Suppressor macrophage (primary cell): ENCODE data around the gene RXRG.
"Not testable (repeated sequence)": the region's sequence is repeated elsewhere in the genome, so short reads cannot be mapped to it uniquely, and the experiment has no call there.

Source experiments
- DNase-seq, 4 experiments: peaks; one replicate each; pipeline ENCODE4 v3.0.0-alpha.2; 2020 to 2022
- total RNA-seq, 17 experiments: gene quantifications; one replicate each; lab custom pipeline; 2026; ENCODE audit warnings: mixed read lengths in 6 of 17, inconsistent platforms in 3 of 17; lab: John Stamatoyannopoulos, UW

RXRG gene
- total RNA-seq, result 0 to 1.4 (median 0) reads per million in 17 experiments

DNA sequence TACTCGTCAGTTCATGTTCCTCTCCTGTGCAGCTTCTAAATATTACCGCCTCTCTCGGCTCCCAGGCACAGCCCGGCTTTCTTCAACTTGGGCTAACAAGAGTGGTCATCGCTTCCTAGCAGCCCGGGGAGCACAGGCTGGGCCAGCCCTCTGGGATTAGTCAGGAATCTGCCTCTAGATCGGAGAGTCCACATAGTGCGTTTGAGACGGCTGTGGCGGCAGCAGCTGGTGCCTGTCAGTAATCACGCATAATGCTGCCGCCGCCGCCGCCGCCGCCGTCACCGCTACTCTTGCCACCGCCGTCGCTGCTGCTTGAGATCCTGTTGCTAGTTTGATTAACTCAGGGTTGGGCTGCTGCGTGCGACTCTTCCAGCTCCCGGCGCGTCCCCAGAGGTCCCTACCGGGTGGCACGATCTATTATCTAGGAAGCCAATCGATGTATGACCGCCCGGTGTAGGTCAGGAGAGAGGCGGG, at the start of gene RXRG:
TSS of gene RXRG (minus strand) at position 230 of the 474 bp plus-strand sequence. CDS start 233 bp downstream, outside the sequence.
- DNase-seq, result peak in 1 of 4 experiments; percentile 13

DNA sequence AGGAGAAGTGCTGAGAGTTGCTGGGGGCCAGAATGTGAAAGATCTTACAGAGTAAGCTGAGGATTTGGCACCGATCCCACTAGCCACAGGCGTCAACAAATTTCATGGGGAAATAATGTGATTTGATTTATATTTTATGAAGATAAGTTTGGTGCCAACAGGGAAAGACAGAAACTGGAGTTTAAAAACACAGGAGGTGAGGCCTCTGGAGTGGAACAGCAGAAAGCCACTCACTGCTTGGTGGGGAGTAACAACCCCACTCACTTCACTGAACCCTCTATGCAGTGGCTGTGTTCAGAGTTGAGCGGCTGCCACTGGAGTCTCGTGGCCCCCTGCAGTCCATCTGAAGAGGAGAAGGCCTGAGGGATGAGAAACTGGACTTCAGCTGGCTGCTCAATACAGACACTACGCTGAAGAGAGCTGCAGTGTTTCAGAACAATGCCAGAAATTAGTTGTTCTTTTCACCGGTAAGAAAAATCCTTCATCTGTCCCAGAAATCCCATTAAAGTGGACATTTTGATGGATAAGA, 48.0 kb upstream of the RXRG start:
- no peak for DNase-seq

DNA sequence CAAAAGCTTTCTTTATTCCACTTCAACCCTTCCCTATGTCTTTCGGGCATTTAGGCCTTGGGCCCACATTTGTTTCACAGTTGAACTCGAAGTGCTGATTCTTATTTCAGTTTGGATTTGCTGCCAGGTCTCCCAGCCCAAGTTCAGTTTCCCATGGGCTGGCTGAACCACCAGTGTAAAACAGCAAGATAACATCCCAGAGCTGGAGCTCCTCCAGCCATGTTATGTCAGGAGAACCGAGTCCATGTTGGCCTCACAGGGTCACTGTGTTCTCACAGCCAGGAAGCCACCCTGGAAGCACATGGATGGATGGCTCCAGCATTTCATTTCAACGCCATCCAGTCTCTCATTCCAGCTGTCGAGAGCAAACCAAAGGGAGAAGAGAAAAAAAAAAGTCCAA, 45.2 kb upstream of the RXRG start:
- DNase-seq, result no peak

DNA sequence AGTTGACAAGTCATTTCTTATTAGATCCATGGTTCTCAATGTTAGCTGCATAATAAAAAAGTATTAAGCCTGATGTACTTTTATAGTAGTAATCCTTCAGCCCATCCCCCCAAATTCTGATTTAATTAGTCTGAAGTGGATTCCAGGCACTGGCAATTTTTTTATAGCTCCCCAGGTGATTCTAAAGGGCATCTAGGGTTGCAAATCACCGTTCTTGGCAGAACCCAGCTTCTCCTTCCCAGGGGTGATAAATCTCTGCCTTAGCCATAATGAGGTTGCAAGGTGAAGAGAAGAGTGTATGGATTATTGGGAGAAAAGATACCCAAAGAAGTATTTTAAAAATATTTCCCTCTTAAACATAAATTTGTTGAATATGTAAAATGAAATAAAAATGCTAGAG, 43.0 kb upstream of the RXRG start:
- no peak for DNase-seq

- DNase-seq, result no peak
Observed at GRCh38 chr1:165486663-165487062, 41.7 kb upstream of the RXRG start.

DNA sequence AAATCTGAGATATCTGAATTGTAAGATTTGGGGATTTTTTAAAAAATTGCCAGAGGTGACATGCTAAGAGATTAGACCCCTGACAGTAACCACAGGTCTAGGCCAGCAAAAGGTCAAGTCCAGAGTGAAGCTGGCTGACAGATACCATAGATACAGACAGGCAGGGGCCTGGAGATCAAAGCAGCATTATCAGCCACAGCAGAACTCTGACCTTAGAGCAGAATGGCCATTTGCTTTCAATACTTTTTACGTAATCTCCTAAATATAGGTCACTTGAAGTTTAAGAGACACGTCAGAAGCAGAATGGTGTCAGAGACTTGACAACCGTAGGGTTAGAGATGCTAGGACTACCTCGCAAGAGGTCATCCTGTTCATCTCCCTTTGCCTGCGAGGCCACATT, 40.8 kb upstream of the RXRG start:
- DNase-seq, result no peak

DNA sequence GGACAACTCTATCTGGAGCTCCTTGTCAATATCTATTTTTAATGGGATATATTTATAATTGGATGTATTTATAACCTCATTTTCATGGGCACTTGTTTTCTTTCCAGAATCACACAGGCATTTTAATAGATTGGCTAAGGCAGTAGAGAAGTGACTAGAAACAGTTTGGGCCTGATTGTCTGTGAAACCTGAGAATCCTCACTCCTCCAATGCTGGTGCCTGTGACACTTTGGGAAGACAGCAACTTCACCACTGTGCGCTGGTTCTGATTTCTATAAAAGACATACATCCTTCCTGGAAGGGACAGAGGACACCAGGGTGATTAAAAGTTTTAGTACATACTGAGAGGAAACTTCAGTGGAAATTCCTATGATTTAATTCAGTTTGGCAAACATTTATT, 39.6 kb upstream of the RXRG start:
- no peak for DNase-seq

GRCh38 chr1:165483412-165483811, 38.5 kb upstream of the RXRG start:
- DNase-seq, result no peak

- DNase-seq, result peak; percentile 30 to 62 (median 60)
Observed at GRCh38 chr1:165481820-165482532, 37.0 kb upstream of the RXRG start.

GRCh38 chr1:165476776-165477175, 31.9 kb upstream of the RXRG start:
- no peak for DNase-seq

DNA sequence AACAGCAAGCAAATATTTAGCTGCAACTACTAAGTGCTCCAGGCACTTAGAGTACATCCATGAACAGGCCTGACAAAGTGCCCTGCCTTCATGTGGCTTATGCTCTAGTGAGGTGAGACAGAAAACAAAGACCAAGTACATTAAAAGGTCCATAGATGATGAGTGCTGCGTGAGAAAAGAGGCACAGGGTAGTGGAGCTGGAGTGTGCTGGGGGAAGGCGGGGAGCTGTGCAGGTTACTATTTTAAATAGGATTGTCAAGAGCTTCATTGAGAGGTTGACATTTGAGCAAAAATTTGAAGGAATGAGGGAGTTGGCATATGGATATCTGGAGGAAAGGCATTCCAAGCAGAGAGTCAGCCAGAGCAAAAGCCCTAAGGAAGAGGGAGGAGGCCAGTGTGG, 29.3 kb upstream of the RXRG start:
- DNase-seq, result no peak

DNA sequence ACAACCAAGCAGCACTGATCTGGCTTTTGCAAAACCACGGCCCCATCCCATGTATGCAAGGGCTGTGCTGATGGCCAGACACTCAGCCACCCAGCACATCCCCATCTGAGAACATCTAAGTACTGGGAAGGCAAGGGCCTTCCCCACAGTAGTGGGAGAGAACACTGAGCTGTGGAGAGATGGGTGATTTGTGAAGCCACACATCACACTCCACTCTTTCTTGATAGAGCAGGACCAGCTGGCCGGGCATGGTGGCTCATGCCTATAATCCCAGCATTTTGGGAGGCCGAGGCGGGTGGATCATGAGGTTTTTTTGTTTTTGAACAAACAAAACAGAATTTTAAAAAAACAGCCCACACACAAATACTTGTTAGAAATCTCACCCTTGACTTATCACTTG, 28.2 kb upstream of the RXRG start:
- no peak for DNase-seq

GRCh38 chr1:165468726-165469249, 23.9 kb upstream of the RXRG start:
- no peak for DNase-seq

- DNase-seq, result no peak
Observed at GRCh38 chr1:165468253-165468652, 23.3 kb upstream of the RXRG start.

- DNase-seq, result no peak
Observed at GRCh38 chr1:165467706-165468105, 22.8 kb upstream of the RXRG start.

GRCh38 chr1:165463978-165464377, 19.1 kb upstream of the RXRG start:
- DNase-seq, result no peak

- not testable (repeated sequence) for DNase-seq
Observed at GRCh38 chr1:165459683-165460082, 14.8 kb upstream of the RXRG start.

DNA sequence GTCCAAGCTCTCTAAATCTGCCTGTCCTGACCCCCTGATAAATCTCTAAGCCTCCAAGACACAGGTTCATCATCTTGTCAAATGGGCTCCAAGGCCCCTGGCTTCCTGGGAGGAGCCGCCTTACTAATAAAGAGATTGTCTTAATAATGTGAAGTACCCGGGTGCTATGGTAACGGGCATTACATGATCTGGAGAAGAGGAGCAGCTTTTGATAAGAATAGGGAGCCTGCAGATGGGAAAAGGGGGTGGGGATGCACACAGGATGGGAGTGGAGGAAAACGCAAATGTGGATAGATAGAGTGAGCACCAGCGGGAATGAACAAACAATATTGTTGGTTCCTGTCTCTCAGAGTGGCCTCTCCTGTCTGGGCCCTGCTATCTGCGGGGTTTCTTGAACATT, 11.9 kb upstream of the RXRG start:
- no peak for DNase-seq

DNA sequence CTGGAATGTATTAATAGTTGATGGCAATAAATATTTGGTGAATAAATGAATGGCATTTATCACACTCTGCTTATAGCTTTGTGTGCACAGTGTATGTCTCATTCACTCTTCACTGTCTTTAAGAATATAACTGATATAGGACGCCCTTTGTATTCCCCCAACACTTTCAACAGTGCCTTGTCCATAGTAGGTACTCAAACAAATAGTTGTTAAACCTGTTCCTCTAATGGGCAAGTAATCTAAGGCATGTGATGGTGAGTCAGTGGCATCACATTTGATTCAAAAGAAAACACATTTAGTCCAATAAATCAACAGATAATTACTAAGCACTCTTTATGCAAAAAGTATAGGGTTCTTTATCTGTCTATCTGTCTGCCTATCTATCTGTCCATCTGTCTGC, 11.2 kb upstream of the RXRG start:
- DNase-seq, result no peak

DNA sequence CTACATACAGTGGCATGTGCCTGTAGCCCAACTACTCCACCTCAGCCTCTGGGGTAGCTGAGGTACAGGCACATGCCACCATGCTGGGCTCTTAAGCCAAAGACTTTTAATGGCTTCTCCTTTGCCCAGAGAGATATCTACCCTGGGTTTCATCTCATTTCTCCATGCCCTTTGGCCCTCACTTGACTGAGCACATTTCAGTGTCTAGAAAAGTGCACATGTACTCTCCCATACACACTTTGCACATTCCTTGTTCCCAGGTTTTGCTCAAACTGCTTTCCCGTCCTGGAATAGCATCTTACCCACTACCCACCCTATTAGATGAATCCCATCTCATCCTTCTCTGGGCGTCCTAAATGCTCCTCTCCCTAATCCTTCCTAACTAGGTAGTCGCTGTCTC, 10.2 kb upstream of the RXRG start:
- no peak for DNase-seq

DNA sequence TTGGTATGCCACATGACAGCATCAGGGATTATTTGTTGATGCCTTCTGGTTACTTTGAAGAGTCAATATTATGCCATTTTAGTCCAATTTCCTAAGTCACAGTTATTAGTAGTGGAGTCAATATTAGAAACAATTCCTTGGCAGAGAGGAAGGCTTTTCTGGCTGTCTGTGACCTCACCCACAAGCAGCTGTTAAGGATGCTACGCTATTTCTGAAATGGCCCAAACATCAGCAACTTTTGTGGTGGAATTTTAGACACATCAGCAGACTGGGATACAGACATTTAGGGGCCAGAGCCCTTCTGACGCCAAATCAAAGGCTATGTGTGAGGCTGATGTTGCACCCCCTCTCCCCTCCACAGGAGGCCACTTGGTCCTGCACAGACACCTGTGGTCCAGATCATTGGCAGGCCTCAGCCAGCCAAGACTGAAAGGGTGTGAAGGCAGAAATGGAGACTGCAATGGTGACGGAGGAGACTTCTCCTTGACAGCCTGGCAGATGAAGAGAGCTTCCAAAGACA, 9.2 kb upstream of the RXRG start:
- DNase-seq, result no peak

GRCh38 chr1:165452336-165453130, 7.6 kb upstream of the RXRG start:
- DNase-seq, result no peak

- DNase-seq, result no peak
Observed at GRCh38 chr1:165451691-165452090, 6.8 kb upstream of the RXRG start.
